Prostate gland (tissue), 2 donors: ENCODE measurements around the gene TAP1. TPM values are rescaled to one million over a fixed set of nuclear protein-coding genes. Genes with fewer than 3 reads are reported as not detected.

Experiments used
- DNase-seq: peaks from one replicate; pipeline ENCODE4 v3.0.0-alpha.2; 2019; ENCODE audit warnings: low spot score
- H3K27ac ChIP-seq, 2 donors: fragments of 200-600 bp; sonication (generic); 2 replicates each; pipeline ENCODE4 v1.5.1; 2017 to 2019
- H3K27me3 ChIP-seq: fragments of 200-600 bp; sonication (generic); replicated peaks from 2 replicates; pipeline ENCODE4 v1.5.1; 2019; ENCODE audit not compliant: insufficient read depth
- H3K36me3 ChIP-seq, 2 donors: fragments of 200-600 bp; sonication (generic); 1 replicate in 1 of 2; 2 replicates in 1 of 2; pipeline versions ENCODE4 v1.5.1 to v1.8.1; 2017 to 2019
- H3K4me1 ChIP-seq: fragments of 200-600 bp; sonication (generic); replicated peaks from 2 replicates; pipeline ENCODE4 v1.5.1; 2019
- H3K4me3 ChIP-seq, 2 donors: fragments of 200-600 bp; sonication (generic); 2 replicates each; pipeline ENCODE4 v1.5.1; 2017 to 2019
- H3K9me3 ChIP-seq: fragments of 200-600 bp; sonication (generic); 2 replicates; pipeline ENCODE4 v1.5.1; 2017
- CTCF ChIP-seq, 4 experiments: fragments of 200-600 bp in 2 of 4; fragments of 450-650 bp in 2 of 4; sonication (generic) in 2 of 4; IDR thresholded peaks; 1 replicate in 3 of 4; 2 replicates in 1 of 4; pipeline ENCODE4 v1.5.1; 2016 to 2019; ENCODE audit warnings: antibody characterized with exemption in 4 of 4, mild to moderate bottlenecking in 2 of 4, moderate library complexity in 2 of 4
- POLR2A ChIP-seq: fragments of 450-650 bp; IDR thresholded peaks from one replicate; pipeline ENCODE4 v1.6.1; 2016; ENCODE audit warnings: antibody characterized with exemption, mild to moderate bottlenecking
- POLR2AphosphoS5 ChIP-seq: sonication (generic); formaldehyde crosslinking; IDR thresholded peaks from one replicate; pipeline ENCODE4 v1.6.1; 2017; ENCODE audit warnings: antibody characterized with exemption
- WGBS: methylation state at CpG from one replicate; pipeline ENCODE4 v1.1.5; 2018; 5-methylcytosine and 5-hydroxymethylcytosine counted together
- intact Hi-C: fragments of 100-400 bp; cut with DNase I; formaldehyde crosslinking; loops from one replicate; pipeline ENCODE4 v1.14.2; 2022
- total RNA-seq, 2 donors: library from RNA; depleted of rRNA; stranded (reverse); fragments of >200 nt; gene quantifications; one replicate each; pipeline ENCODE4 v1.1.0, GENCODE V29; 2016

Gene TAP1
- total RNA-seq, result 10 to 100 TPM; 30.6 to 47.4 TPM

GRCh38 chr6:32853541-32854375, at the start of gene TAP1, which contains the start of gene PSMB9:
TSS of gene TAP1 (minus strand) at chr6:32853704. CDS start at chr6:32853636, 68 bp downstream.
TSS of gene PSMB9 (plus strand) at chr6:32854192. CDS start at chr6:32854230, 38 bp downstream.
- no peaks in the 10 kb centered on the region for H3K36me3 ChIP-seq
- WGBS, result under 1% methylated on average over 68 of the region's 68 CpGs
- H3K27ac ChIP-seq, result peak within 1 kb of the TSS; percentile 99
- intact Hi-C loops, result loop anchor here (1.0 kb wide), 1 partner anchor 15 kb away; the partner anchor contains the start of gene TAP2
- H3K4me1 ChIP-seq, result peaks cover 10% of the 10 kb centered on the region
- no peaks in the 10 kb centered on the region for H3K9me3 ChIP-seq
- peak within 1 kb of the TSS; percentile 89 to 97 for H3K4me3 ChIP-seq
- peak; percentile 88 for TF ChIP-seq POLR2AphosphoS5
- peak; percentile 87 to 99 (median 92) for TF ChIP-seq CTCF (IDR thresholded peaks at IDR 0.05)
- peak; percentile 98 for TF ChIP-seq POLR2A
- H3K27me3 ChIP-seq, result no peaks in the 10 kb centered on the region
- peak; percentile 96 for DNase-seq

GRCh38 chr6:32895006-32895345, 41.5 kb upstream of the TAP1 start:
- DNase-seq, result no peak
- Histone ChIP-seq H3K27ac (peak overlapping the region; percentile 91 to 92), H3K9me3 (no peaks in the 10 kb centered on the region), H3K4me1 (peaks cover 5% of the 10 kb centered on the region), H3K27me3 (no peaks in the 10 kb centered on the region), H3K36me3 (no peaks in the 10 kb centered on the region), H3K4me3 (peak overlapping the region; percentile 69 to 74)
- TF ChIP-seq POLR2AphosphoS5 (no peak), POLR2A (no peak), CTCF (IDR thresholded peaks at IDR 0.05) (no peak)
- intact Hi-C loops, result no loop called here
- WGBS, result 0% methylated on average over 8 of the region's 8 CpGs

GRCh38 chr6:32894085-32895005, 40.8 kb upstream of the TAP1 start:
- no peaks in the 10 kb centered on the region for H3K36me3 ChIP-seq
- intact Hi-C loops, result no loop called here
- peaks cover 5% of the 10 kb centered on the region for H3K4me1 ChIP-seq
- WGBS, result 0% methylated on average over 55 of the region's 61 CpGs
- H3K27me3 ChIP-seq, result no peaks in the 10 kb centered on the region
- DNase-seq, result peak; percentile 94
- TF ChIP-seq POLR2A, result peak; percentile 87
- peak in 2 of 4 experiments; percentile 2 to 8 for TF ChIP-seq CTCF (IDR thresholded peaks at IDR 0.05)
- peak; percentile 91 for TF ChIP-seq POLR2AphosphoS5
- H3K4me3 ChIP-seq, result peak overlapping the region; percentile 69 to 74
- H3K27ac ChIP-seq, result peak overlapping the region; percentile 91 to 92
- no peaks in the 10 kb centered on the region for H3K9me3 ChIP-seq

- WGBS, result 61% methylated on average over 1 of the region's 1 CpG
- no peak for DNase-seq
- no peaks in the 10 kb centered on the region for H3K27me3 ChIP-seq
- H3K36me3 ChIP-seq, result no peaks in the 10 kb centered on the region
- no peak overlapping the region for H3K4me3 ChIP-seq
- H3K4me1 ChIP-seq, result peaks cover 5% of the 10 kb centered on the region
- no peak overlapping the region for H3K27ac ChIP-seq
- no peak for TF ChIP-seq POLR2AphosphoS5
- TF ChIP-seq POLR2A, result no peak
- no peak for TF ChIP-seq CTCF (IDR thresholded peaks at IDR 0.05)
- H3K9me3 ChIP-seq, result no peaks in the 10 kb centered on the region
- intact Hi-C loops, result no loop called here
Observed at GRCh38 chr6:32890831-32891230, 37.3 kb upstream of the TAP1 start.
